GM19035 (cell line): Measurements from ENCODE around the gene ABTB1.
"Not testable (repeated sequence)": the region's sequence is repeated elsewhere in the genome, so short reads cannot be mapped to it uniquely, and the experiment has no call there.

Experiments used
- ATAC-seq: cut with Tn5 transposase; IDR thresholded peaks from one replicate; pipeline ENCODE4 v1.9.1; 2021; ENCODE audit not compliant: unreplicated experiment

Gene ABTB1

GRCh38 chr3:127671523-127672428 is 976 bp upstream of the ABTB1 start:
- ATAC-seq, result peak; percentile 11

- peak; percentile 44 for ATAC-seq
Measured at GRCh38 chr3:127673191-127674100, 694 bp downstream of the ABTB1 start.

GRCh38 chr3:127674101-127674721 is 1.5 kb downstream of the ABTB1 start:
- no peak for ATAC-seq

- ATAC-seq, result no peak
Measured at GRCh38 chr3:127674790-127675189, 2.0 kb downstream of the ABTB1 start.

- ATAC-seq, result no peak
Measured at GRCh38 chr3:127675651-127676391, 3.1 kb downstream of the ABTB1 start.

- no peak for ATAC-seq
Measured at GRCh38 chr3:127676456-127676855, 3.7 kb downstream of the ABTB1 start.

GRCh38 chr3:127676921-127677351 is 4.2 kb downstream of the ABTB1 start:
- no peak for ATAC-seq

GRCh38 chr3:127677541-127678314 is 5.0 kb downstream of the ABTB1 start:
- ATAC-seq, result no peak

- ATAC-seq, result no peak
Measured at GRCh38 chr3:127678315-127678599, 5.5 kb downstream of the ABTB1 start.

GRCh38 chr3:127678611-127679533 is 6.1 kb downstream of the ABTB1 start:
- ATAC-seq, result no peak

- no peak for ATAC-seq
Measured at GRCh38 chr3:127679534-127680145, 6.9 kb downstream of the ABTB1 start.

GRCh38 chr3:127680146-127680661 is 7.5 kb downstream of the ABTB1 start:
- no peak for ATAC-seq

GRCh38 chr3:127680798-127681221 is 8.1 kb downstream of the ABTB1 start:
- no peak for ATAC-seq

GRCh38 chr3:127682175-127682554 is 9.4 kb downstream of the ABTB1 start:
- ATAC-seq, result not testable (repeated sequence)

- no peak for ATAC-seq
Measured at GRCh38 chr3:127682561-127682960, 9.8 kb downstream of the ABTB1 start.

- ATAC-seq, result no peak
Measured at GRCh38 chr3:127684871-127685707, 12.3 kb downstream of the ABTB1 start.
